ENCODE data around the gene BRD3. TPM values are rescaled to one million over a fixed set of nuclear protein-coding genes. Genes with fewer than 3 reads are reported as not detected.

The BRD3 gene
- total RNA-seq, 1 donor from 2014 or later = 39.6 TPM

DNA sequence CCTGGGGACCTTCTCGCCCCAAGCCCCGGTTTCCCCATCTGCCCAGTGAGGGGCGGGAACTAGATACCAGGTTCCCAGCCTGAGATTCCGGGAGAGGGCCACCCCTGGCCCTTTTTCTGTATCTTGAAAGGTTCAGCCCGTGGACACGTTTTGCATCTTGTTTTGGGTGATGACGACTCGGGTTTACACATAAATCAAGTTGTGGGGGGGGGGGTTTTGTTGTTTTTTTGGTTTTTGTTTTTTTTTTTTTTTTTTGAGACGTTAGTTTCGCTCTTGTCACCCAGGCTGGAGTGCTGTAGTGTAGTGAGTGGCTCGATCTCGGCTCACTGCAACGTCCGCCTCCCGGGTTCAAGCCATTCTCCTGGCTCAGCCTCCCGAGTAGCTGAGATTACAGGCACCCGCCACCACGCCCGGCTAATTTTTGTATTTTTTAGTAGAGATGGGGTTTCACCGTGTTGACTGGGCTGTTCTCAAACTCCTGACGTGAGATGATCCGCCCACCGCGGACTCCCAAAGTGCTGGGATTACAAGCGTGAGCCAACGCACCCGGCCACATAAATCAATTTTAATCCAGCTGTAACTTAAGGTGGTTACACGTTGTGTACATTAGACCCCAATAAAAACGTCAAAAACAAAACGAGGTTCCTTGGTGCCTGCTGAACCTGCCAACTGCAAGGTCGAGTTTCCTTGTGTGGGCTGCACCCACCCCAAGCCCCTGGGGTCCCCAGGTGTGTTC, 1.1 kb upstream of the BRD3 start:
- H3K27ac Mint-ChIP-seq (ENCODE audit: unreplicated experiment) = no peak overlapping the region
- no peaks in the 10 kb centered on the region for H3K36me3 Mint-ChIP-seq (ENCODE audit: low read depth, unreplicated experiment)
- Histone ChIP-seq H3K4me2 (ENCODE audit: low read length) (peak overlapping the region; percentile 98), H3K27ac (ENCODE audit: low read depth, low read length) (no peak overlapping the region), H3K9ac (ENCODE audit: low read length) (peak overlapping the region; percentile 84), H3K27me3 (ENCODE audit: insufficient read depth, low read length) (peaks cover 19% of the 10 kb centered on the region), H3K4me3 (ENCODE audit: insufficient read depth, low read depth, low read length) (peak overlapping the region; percentile 74), H2AFZ (ENCODE audit: low read depth, low read length) (peak overlapping the region; percentile 96), H3K4me1 (ENCODE audit: insufficient read depth, low read length) (peaks cover 13% of the 10 kb centered on the region), H3K36me3 (ENCODE audit: insufficient read depth, low read length) (no peaks in the 10 kb centered on the region), H3K9me3 (ENCODE audit: insufficient read depth, low read depth, low read length) (no peaks in the 10 kb centered on the region), H4K20me1 (ENCODE audit: insufficient read depth, low read length) (peaks cover 31% of the 10 kb centered on the region), H3K79me2 (ENCODE audit: insufficient read depth, low read length) (peaks cover 35% of the 10 kb centered on the region)
- H3K4me1 Mint-ChIP-seq (ENCODE audit: low read depth, unreplicated experiment) = peaks cover 10% of the 10 kb centered on the region
- no peak for TF ChIP-seq EZH2 (IDR thresholded peaks at IDR 0.05; ENCODE audit: insufficient read depth, low read length)
- TF ChIP-seq, protein P1, sequence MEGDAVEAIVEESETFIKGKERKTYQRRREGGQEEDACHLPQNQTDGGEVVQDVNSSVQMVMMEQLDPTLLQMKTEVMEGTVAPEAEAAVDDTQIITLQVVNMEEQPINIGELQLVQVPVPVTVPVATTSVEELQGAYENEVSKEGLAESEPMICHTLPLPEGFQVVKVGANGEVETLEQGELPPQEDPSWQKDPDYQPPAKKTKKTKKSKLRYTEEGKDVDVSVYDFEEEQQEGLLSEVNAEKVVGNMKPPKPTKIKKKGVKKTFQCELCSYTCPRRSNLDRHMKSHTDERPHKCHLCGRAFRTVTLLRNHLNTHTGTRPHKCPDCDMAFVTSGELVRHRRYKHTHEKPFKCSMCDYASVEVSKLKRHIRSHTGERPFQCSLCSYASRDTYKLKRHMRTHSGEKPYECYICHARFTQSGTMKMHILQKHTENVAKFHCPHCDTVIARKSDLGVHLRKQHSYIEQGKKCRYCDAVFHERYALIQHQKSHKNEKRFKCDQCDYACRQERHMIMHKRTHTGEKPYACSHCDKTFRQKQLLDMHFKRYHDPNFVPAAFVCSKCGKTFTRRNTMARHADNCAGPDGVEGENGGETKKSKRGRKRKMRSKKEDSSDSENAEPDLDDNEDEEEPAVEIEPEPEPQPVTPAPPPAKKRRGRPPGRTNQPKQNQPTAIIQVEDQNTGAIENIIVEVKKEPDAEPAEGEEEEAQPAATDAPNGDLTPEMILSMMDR (IDR thresholded peaks at IDR 0.05; ENCODE audit: insufficient read depth, low read depth, low read length) = no peak
- H3K9me3 Mint-ChIP-seq (ENCODE audit: unreplicated experiment) = peaks cover 2% of the 10 kb centered on the region
- H3K27me3 Mint-ChIP-seq (ENCODE audit: low read depth, unreplicated experiment) = peaks cover 25% of the 10 kb centered on the region
- DNase-seq (ENCODE audit: low read depth) = no peak
- FAIRE-seq = no peak
- peak overlapping the region; percentile 81 for H3K4me3 Mint-ChIP-seq (ENCODE audit: unreplicated experiment)

DNA sequence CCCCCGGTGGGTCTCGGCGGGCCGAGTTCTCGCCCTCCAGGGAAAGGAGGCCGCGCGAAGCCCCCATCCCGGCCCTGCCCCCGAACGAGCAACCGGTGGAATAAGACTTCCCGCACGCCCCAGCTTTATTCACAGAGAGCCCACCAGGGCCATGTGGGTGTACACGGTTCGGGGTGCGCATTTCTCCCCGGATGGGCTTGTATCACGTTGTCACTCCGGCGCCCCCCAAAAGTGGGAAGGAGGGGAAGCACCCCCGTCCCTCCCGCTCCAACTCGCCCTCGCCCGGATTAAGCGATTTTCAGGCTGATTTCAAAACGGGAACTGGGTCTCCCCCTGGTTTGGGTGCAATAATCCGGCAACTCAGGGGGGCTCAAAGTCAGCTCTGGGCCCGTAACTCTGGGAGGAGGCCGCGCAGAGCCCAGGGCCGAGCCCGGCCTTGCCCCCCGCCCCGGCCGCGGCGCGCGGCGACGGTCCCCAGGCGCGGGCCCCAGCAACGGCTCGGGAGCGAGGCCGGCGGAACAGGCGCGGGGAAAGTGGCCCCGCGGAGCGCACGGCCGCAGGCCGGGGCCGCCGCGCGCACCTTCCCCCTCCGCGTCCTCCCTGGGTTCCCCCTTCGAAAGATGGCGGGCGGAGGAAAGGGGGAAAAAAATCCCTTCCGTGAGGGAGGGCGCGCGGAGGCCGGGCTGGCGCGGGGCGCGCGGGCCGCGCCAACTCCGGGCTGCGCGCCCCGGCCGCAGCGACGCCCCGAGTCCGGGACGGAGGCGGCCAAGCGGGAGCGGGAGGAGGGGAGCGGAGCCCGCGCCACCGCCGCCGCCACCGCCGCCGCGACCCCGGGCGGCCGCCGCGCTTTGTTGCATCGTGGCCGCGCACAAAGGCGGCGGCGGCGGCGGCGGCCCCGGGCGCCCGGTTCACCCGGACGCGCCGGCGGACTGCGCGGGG, 644 bp downstream of the BRD3 start:
- Histone ChIP-seq H3K79me2 (ENCODE audit: insufficient read depth, low read length) (peaks cover 52% of the 10 kb centered on the region), H3K9me3 (ENCODE audit: insufficient read depth, low read depth, low read length) (no peaks in the 10 kb centered on the region), H2AFZ (ENCODE audit: low read depth, low read length) (peak overlapping the region; percentile 25), H4K20me1 (ENCODE audit: insufficient read depth, low read length) (peaks cover 48% of the 10 kb centered on the region), H3K4me1 (ENCODE audit: insufficient read depth, low read length) (peaks cover 13% of the 10 kb centered on the region), H3K27ac (ENCODE audit: low read depth, low read length) (peak overlapping the region; percentile 75), H3K4me2 (ENCODE audit: low read length) (peak overlapping the region; percentile 96), H3K27me3 (ENCODE audit: insufficient read depth, low read length) (peaks cover 17% of the 10 kb centered on the region), H3K36me3 (ENCODE audit: insufficient read depth, low read length) (no peaks in the 10 kb centered on the region), H3K9ac (ENCODE audit: low read length) (peak overlapping the region; percentile 92), H3K4me3 (ENCODE audit: insufficient read depth, low read depth, low read length) (peak overlapping the region; percentile 78)
- no peak for FAIRE-seq
- Mint-ChIP-seq H3K9me3 (ENCODE audit: unreplicated experiment) (no peaks in the 10 kb centered on the region), H3K27ac (ENCODE audit: unreplicated experiment) (peak overlapping the region; percentile 69), H3K4me3 (ENCODE audit: unreplicated experiment) (peak overlapping the region; percentile 92), H3K36me3 (ENCODE audit: low read depth, unreplicated experiment) (no peaks in the 10 kb centered on the region), H3K4me1 (ENCODE audit: low read depth, unreplicated experiment) (peaks cover 14% of the 10 kb centered on the region), H3K27me3 (ENCODE audit: low read depth, unreplicated experiment) (peaks cover 21% of the 10 kb centered on the region)
- TF ChIP-seq, protein P1 (IDR thresholded peaks at IDR 0.05; ENCODE audit: insufficient read depth, low read depth, low read length) = no peak
- no peak for TF ChIP-seq EZH2 (IDR thresholded peaks at IDR 0.05; ENCODE audit: insufficient read depth, low read length)
- no peak for DNase-seq (ENCODE audit: low read depth)

Measured in astrocyte (in vitro differentiated cells and primary cell).